T-cell (primary cell): ENCODE results near the gene HBP1. TPM values are rescaled to one million over a fixed set of nuclear protein-coding genes. Genes with fewer than 3 reads are reported as not detected.
"Not testable (repeated sequence)": the region's sequence is repeated elsewhere in the genome, so short reads cannot be mapped to it uniquely, and the experiment has no call there.

Experiments
- ATAC-seq, 4 experiments: fragments of 200-7000 bp in 3 of 4; fragments of 150-1000 bp in 1 of 4; cut with Tn5 transposase; replicated peaks in 1 of 4; 1 replicate in 3 of 4; 2 replicates in 1 of 4; pipeline ENCODE4 v1.10.0; 2021; ENCODE audit warnings: moderate library complexity in 3 of 4, mild to moderate bottlenecking in 2 of 4, moderate number of reproducible peaks in 1 of 4
- CTCF ChIA-PET, 2 donors: fragments of 300-600 bp; sonication (Branson Sonifier 250); formaldehyde crosslinking; loops; one replicate each; lab custom pipeline; 2022; ENCODE audit warnings: antibody characterized with exemption in 2 of 2; lab: Charles Lee
- POLR2A ChIA-PET, 2 donors: fragments of 300-600 bp; sonication (Branson Sonifier 250); formaldehyde crosslinking; loops; one replicate each; lab custom pipeline; 2022; ENCODE audit warnings: antibody characterized with exemption in 2 of 2; lab: Charles Lee
- DNase-seq, 35 experiments: peaks; one replicate each; pipeline versions ENCODE4 v3.0.0 to v3.0.0-alpha.2; 2013 to 2023
- H3K27ac ChIP-seq: one replicate; pipeline ENCODE4 v1.5.1; 2013; ENCODE audit warnings: low read length
- H3K27me3 ChIP-seq, 2 experiments: replicated peaks in 1 of 2; 1 replicate in 1 of 2; 2 replicates in 1 of 2; pipeline versions ENCODE4 v1.6.1 to v1.7.0; 2013; ENCODE audit warnings: low read length in 1 of 2, mixed read lengths in 1 of 2; ENCODE audit not compliant: control insufficient read depth in 2 of 2, insufficient read depth in 2 of 2; ENCODE audit errors: extremely low read depth in 1 of 2
- H3K36me3 ChIP-seq, 2 donors: 1 replicate in 1 of 2; 2 replicates in 1 of 2; pipeline versions ENCODE4 v1.6.1 to v1.7.0; 2013; ENCODE audit warnings: low read length in 1 of 2; ENCODE audit not compliant: control insufficient read depth in 2 of 2, insufficient read depth in 1 of 2; ENCODE audit errors: extremely low read depth in 1 of 2
- H3K4me1 ChIP-seq, 2 experiments: 1 replicate in 1 of 2; 2 replicates in 1 of 2; pipeline versions ENCODE4 v1.6.1 to v1.7.0; 2013; ENCODE audit warnings: low read length in 2 of 2, mixed read lengths in 1 of 2; ENCODE audit not compliant: insufficient read depth in 2 of 2, control insufficient read depth in 1 of 2; ENCODE audit errors: extremely low read depth in 1 of 2
- H3K4me3 ChIP-seq, 2 donors: 1 replicate in 1 of 2; 2 replicates in 1 of 2; pipeline versions ENCODE4 v1.5.1 to v1.7.0; 2013; ENCODE audit warnings: mild to moderate bottlenecking in 2 of 2, low read length in 1 of 2, moderate library complexity in 1 of 2; ENCODE audit not compliant: control insufficient read depth in 1 of 2; ENCODE audit errors: extremely low read depth in 1 of 2
- H3K9me3 ChIP-seq: 2 replicates; pipeline ENCODE4 v1.7.0; 2013
- H3K27ac Mint-ChIP-seq, 2 donors: one replicate each; pipeline ENCODE4 v1.8.0; 2020 to 2021; ENCODE audit warnings: mild to moderate bottlenecking in 2 of 2, mixed read lengths in 2 of 2
- H3K27me3 Mint-ChIP-seq, 2 donors: one replicate each; pipeline ENCODE4 v1.8.0; 2021 to 2022; ENCODE audit warnings: mixed read lengths in 2 of 2
- H3K36me3 Mint-ChIP-seq: one replicate; pipeline ENCODE4 v1.8.0; 2021; ENCODE audit warnings: mixed read lengths
- H3K4me1 Mint-ChIP-seq, 3 donors: one replicate each; pipeline ENCODE4 v1.8.0; 2020 to 2022; ENCODE audit warnings: mixed read lengths in 3 of 3, mild to moderate bottlenecking in 1 of 3
- H3K4me3 Mint-ChIP-seq, 3 donors: one replicate each; pipeline ENCODE4 v1.8.0; 2020 to 2022; ENCODE audit warnings: mild to moderate bottlenecking in 3 of 3, mixed read lengths in 3 of 3, moderate library complexity in 3 of 3
- H3K9me3 Mint-ChIP-seq, 3 donors: one replicate each; pipeline ENCODE4 v1.8.0; 2020 to 2022; ENCODE audit warnings: mixed read lengths in 3 of 3
- WGBS: methylation state at CpG from one replicate; pipeline ENCODE4 v1.1.5; 2013; ENCODE audit warnings: missing lambda C conversion rate; ENCODE audit not compliant: insufficient coverage; 5-methylcytosine and 5-hydroxymethylcytosine counted together
- total RNA-seq, 35 experiments: library from RNA in 6 of 35; stranded (reverse) in 6 of 35; fragments of 120-200 nt in 1 of 35; gene quantifications; one replicate each; pipeline versions ENCODE4 v1.2.1 to v1.2.4 and lab custom pipeline; 2013 to 2026

Gene HBP1
- total RNA-seq, 5 donors from 2014 or later (not counting 1 experiment from before 2014, with no cell fraction given): 78.6 to 211 (median 92.0) TPM

- WGBS: 93% methylated on average over 4 of the region's 7 CpGs
- Histone ChIP-seq H3K9me3 (no peaks in the 10 kb centered on the region), H3K27ac (no peak overlapping the region), H3K4me1 (no peaks in the 10 kb centered on the region), H3K36me3 (no peaks in the 10 kb centered on the region), H3K27me3 (no peaks in the 10 kb centered on the region), H3K4me3 (no peak overlapping the region)
- CTCF ChIA-PET: interaction anchor here (0.8 to 7.0 kb wide), 9 partner anchors 13 to 723 kb away, joined by 3 to 101 read pairs (median 4); partner anchors contain the start of gene HBP1 (in 1 of the 2)
- no peak overlapping the region for H3K4me3 Mint-ChIP-seq
- ATAC-seq (no peak), DNase-seq (no peak)
- peaks cover 0 to 7% (median 5%) of the 10 kb centered on the region in 3 donors for H3K4me1 Mint-ChIP-seq
- no peaks in the 10 kb centered on the region for H3K27me3 Mint-ChIP-seq
- no peaks in the 10 kb centered on the region for H3K36me3 Mint-ChIP-seq
- H3K9me3 Mint-ChIP-seq: no peaks in the 10 kb centered on the region
- no peak overlapping the region for H3K27ac Mint-ChIP-seq
- POLR2A ChIA-PET: interaction anchor here in 1 of 2 donors (0.5 to 1.1 kb wide), 2 partner anchors 17 to 24 kb away, joined by 3 to 5 read pairs; partner anchors contain the start of gene HBP1
These were observed 17.3 kb upstream of the HBP1 start for GRCh38 chr7:107151538-107151937.

- WGBS: 29% methylated on average over 2 of the region's 4 CpGs
- no peak overlapping the region for H3K4me3 Mint-ChIP-seq
- POLR2A ChIA-PET: interaction anchor here (0.5 to 1.1 kb wide), 3 partner anchors 17 to 361 kb away, joined by 3 to 6 read pairs (median 5); partner anchors contain the start of gene HBP1 (in 1 of the 2)
- no peaks in the 10 kb centered on the region for H3K4me1 ChIP-seq
- CTCF ChIA-PET: interaction anchor here (0.5 to 7.0 kb wide), 16 partner anchors 9 to 723 kb away, joined by 3 to 101 read pairs (median 4); partner anchors contain the start of gene HBP1 (in 1 of the 2)
- ATAC-seq: no peak
- no peak overlapping the region for H3K4me3 ChIP-seq
- DNase-seq: no peak
- H3K36me3 ChIP-seq: no peaks in the 10 kb centered on the region
- no peaks in the 10 kb centered on the region for H3K9me3 ChIP-seq
- no peaks in the 10 kb centered on the region for H3K36me3 Mint-ChIP-seq
- peaks cover 0 to 7% (median 5%) of the 10 kb centered on the region in 3 donors for H3K4me1 Mint-ChIP-seq
- H3K9me3 Mint-ChIP-seq: no peaks in the 10 kb centered on the region
- no peaks in the 10 kb centered on the region for H3K27me3 ChIP-seq
- H3K27ac Mint-ChIP-seq: no peak overlapping the region
- H3K27ac ChIP-seq: no peak overlapping the region
- H3K27me3 Mint-ChIP-seq: no peaks in the 10 kb centered on the region
These were observed 16.8 kb upstream of the HBP1 start for GRCh38 chr7:107152011-107152410.

- POLR2A ChIA-PET: interaction anchor here in 1 of 2 donors (0.6 kb wide), 1 partner anchor 321 kb away, joined by 4 read pairs; no protein-coding TSS in a partner anchor
- H3K4me1 Mint-ChIP-seq: peaks cover 0 to 2% (median 2%) of the 10 kb centered on the region in 3 donors
- no peak for DNase-seq
- Histone ChIP-seq H3K27ac (no peak overlapping the region), H3K4me3 (no peak overlapping the region), H3K36me3 (no peaks in the 10 kb centered on the region), H3K9me3 (no peaks in the 10 kb centered on the region), H3K4me1 (no peaks in the 10 kb centered on the region), H3K27me3 (no peaks in the 10 kb centered on the region)
- no peaks in the 10 kb centered on the region for H3K9me3 Mint-ChIP-seq
- CTCF ChIA-PET: interaction anchor here in 1 of 2 donors (0.5 kb wide), 1 partner anchor 13 kb away, joined by 5 read pairs; no protein-coding TSS in a partner anchor
- no peak for ATAC-seq
- H3K27me3 Mint-ChIP-seq: no peaks in the 10 kb centered on the region
- H3K27ac Mint-ChIP-seq: no peak overlapping the region
- no peak overlapping the region for H3K4me3 Mint-ChIP-seq
- WGBS: 90% methylated on average over 6 of the region's 6 CpGs
- no peaks in the 10 kb centered on the region for H3K36me3 Mint-ChIP-seq
These were observed 14.0 kb upstream of the HBP1 start for GRCh38 chr7:107154826-107155225.

GRCh38 chr7:107155726-107156125 is 13.1 kb upstream of the HBP1 start:
- H3K4me3 ChIP-seq, H3K27ac ChIP-seq, DNase-seq, H3K27me3 Mint-ChIP-seq, H3K9me3 Mint-ChIP-seq, H3K9me3 ChIP-seq, H3K36me3 Mint-ChIP-seq, POLR2A ChIA-PET, H3K27me3 ChIP-seq, H3K4me1 ChIP-seq, H3K36me3 ChIP-seq, H3K27ac Mint-ChIP-seq, CTCF ChIA-PET, ATAC-seq, H3K4me3 Mint-ChIP-seq, H3K4me1 Mint-ChIP-seq: not testable (repeated sequence)
- WGBS: no CpG with 5 or more reads among the region's 3 CpGs

GRCh38 chr7:107157091-107157490 is 11.7 kb upstream of the HBP1 start:
- no peak for DNase-seq
- 94% methylated on average over 7 of the region's 7 CpGs for WGBS
- POLR2A ChIA-PET: no interaction called here
- Histone ChIP-seq H3K4me3 (no peak overlapping the region), H3K27me3 (no peaks in the 10 kb centered on the region), H3K9me3 (no peaks in the 10 kb centered on the region), H3K27ac (no peak overlapping the region), H3K4me1 (no peaks in the 10 kb centered on the region), H3K36me3 (no peaks in the 10 kb centered on the region)
- H3K4me3 Mint-ChIP-seq: no peak overlapping the region
- H3K36me3 Mint-ChIP-seq: no peaks in the 10 kb centered on the region
- H3K4me1 Mint-ChIP-seq: no peaks in the 10 kb centered on the region
- ATAC-seq: no peak
- CTCF ChIA-PET: interaction anchor here (0.5 to 0.7 kb wide), 2 partner anchors 74 to 125 kb away, joined by 3 to 4 read pairs; no protein-coding TSS in a partner anchor
- H3K27ac Mint-ChIP-seq: no peak overlapping the region
- no peaks in the 10 kb centered on the region for H3K27me3 Mint-ChIP-seq
- no peaks in the 10 kb centered on the region for H3K9me3 Mint-ChIP-seq

GRCh38 chr7:107158028-107158427 is 10.8 kb upstream of the HBP1 start:
- 40% methylated on average over 1 of the region's 2 CpGs for WGBS
- ChIA-PET CTCF (no interaction called here), POLR2A (no interaction called here)
- Histone ChIP-seq H3K36me3 (no peaks in the 10 kb centered on the region), H3K27me3 (no peaks in the 10 kb centered on the region), H3K27ac (no peak overlapping the region), H3K4me3 (no peak overlapping the region), H3K4me1 (no peaks in the 10 kb centered on the region), H3K9me3 (no peaks in the 10 kb centered on the region)
- no peak overlapping the region for H3K27ac Mint-ChIP-seq
- no peaks in the 10 kb centered on the region for H3K9me3 Mint-ChIP-seq
- ATAC-seq: no peak
- no peaks in the 10 kb centered on the region for H3K27me3 Mint-ChIP-seq
- DNase-seq: no peak
- no peak overlapping the region for H3K4me3 Mint-ChIP-seq
- no peaks in the 10 kb centered on the region for H3K4me1 Mint-ChIP-seq
- H3K36me3 Mint-ChIP-seq: no peaks in the 10 kb centered on the region
